Measurements from ENCODE around the gene SYP. TPM values are rescaled to one million over a fixed set of nuclear protein-coding genes. Genes with fewer than 3 reads are reported as not detected.
A peak's percentile ranks its signal among the peaks of the same experiment; 100 is the strongest.

Gene SYP
- total RNA-seq, 1 donor from 2014 or later = 0.07 TPM

DNA sequence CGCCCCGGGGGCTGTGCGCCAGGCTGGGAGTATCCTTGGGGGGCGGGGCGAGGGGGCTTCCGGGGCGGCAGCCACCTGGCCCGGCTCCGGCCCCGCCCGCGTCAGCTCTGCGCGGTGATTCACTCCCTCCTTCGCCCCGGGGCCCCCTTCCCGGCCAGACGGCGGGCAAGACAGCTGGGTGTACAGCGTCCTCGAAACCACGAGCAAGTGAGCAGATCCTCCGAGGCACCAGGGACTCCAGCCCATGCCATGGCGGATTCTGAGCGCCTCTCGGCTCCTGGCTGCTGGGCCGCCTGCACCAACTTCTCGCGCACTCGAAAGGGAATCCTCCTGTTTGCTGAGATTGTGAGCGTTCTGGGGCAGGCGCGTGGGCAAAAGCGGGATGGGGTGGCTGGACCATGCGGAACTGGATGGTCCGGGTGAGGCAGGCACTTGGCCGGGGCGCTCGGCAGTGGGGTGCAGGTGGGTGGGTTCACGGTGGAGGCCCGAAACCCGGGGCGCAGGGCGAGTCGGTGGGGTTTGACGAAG, 28.2 kb downstream of the SYP start, which contains the start of gene PLP2:
Gene PLP2, plus strand, starts transcription at position 147 of the 528 bp plus-strand sequence. Its CDS starts 103 bp downstream, at position 250.
- Histone ChIP-seq H3K9me3 (ENCODE audit: low read depth) (no peaks in the 10 kb centered on the region), H3K27me3 (peaks cover 51% of the 10 kb centered on the region), H4K20me1 (ENCODE audit: low read depth) (no peaks in the 10 kb centered on the region), H2AFZ (replicated peaks) (no peak within 1 kb of the TSS), H3K36me3 (no peaks in the 10 kb centered on the region), H3K4me2 (peak within 1 kb of the TSS; percentile 76), H3K79me2 (ENCODE audit: low read depth) (no peaks in the 10 kb centered on the region), H3K9ac (no peak within 1 kb of the TSS), H3F3A (ENCODE audit: low read depth) (no peaks in the 10 kb centered on the region), H3K27ac (no peak within 1 kb of the TSS), H3K4me1 (peaks cover 9% of the 10 kb centered on the region), H3K4me3 (peak within 1 kb of the TSS; percentile 37)
- peak within 1 kb of the TSS; percentile 73 for H3K4me3 Mint-ChIP-seq
- peaks cover 6% of the 10 kb centered on the region for H3K4me1 Mint-ChIP-seq
- peaks cover 32% of the 10 kb centered on the region for H3K9me3 Mint-ChIP-seq
- TF ChIP-seq EZH2phosphoT487 (IDR thresholded peaks at IDR 0.05) (peak; percentile 9), EZH2 (IDR thresholded peaks at IDR 0.05) (peak; percentile 70)
- TF ChIP-seq, protein P1, sequence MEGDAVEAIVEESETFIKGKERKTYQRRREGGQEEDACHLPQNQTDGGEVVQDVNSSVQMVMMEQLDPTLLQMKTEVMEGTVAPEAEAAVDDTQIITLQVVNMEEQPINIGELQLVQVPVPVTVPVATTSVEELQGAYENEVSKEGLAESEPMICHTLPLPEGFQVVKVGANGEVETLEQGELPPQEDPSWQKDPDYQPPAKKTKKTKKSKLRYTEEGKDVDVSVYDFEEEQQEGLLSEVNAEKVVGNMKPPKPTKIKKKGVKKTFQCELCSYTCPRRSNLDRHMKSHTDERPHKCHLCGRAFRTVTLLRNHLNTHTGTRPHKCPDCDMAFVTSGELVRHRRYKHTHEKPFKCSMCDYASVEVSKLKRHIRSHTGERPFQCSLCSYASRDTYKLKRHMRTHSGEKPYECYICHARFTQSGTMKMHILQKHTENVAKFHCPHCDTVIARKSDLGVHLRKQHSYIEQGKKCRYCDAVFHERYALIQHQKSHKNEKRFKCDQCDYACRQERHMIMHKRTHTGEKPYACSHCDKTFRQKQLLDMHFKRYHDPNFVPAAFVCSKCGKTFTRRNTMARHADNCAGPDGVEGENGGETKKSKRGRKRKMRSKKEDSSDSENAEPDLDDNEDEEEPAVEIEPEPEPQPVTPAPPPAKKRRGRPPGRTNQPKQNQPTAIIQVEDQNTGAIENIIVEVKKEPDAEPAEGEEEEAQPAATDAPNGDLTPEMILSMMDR (IDR thresholded peaks at IDR 0.05) = no peak
- peaks cover 28% of the 10 kb centered on the region for H3K27me3 Mint-ChIP-seq (ENCODE audit: insufficient read depth, low read depth)
- peaks cover 7% of the 10 kb centered on the region for H3K36me3 Mint-ChIP-seq
- peak; percentile 43 for DNase-seq (ENCODE audit: low spot score)
- no peak within 1 kb of the TSS for H3K27ac Mint-ChIP-seq

- no peak overlapping the region for H3K27ac Mint-ChIP-seq
- no peak overlapping the region for H3K9ac ChIP-seq
- no peaks in the 10 kb centered on the region for H4K20me1 ChIP-seq (ENCODE audit: low read depth)
- no peak for TF ChIP-seq EZH2phosphoT487 (IDR thresholded peaks at IDR 0.05)
- TF ChIP-seq, protein P1 (IDR thresholded peaks at IDR 0.05) = no peak
- no peak for TF ChIP-seq EZH2 (IDR thresholded peaks at IDR 0.05)
- no peak overlapping the region for H3K4me3 Mint-ChIP-seq
- H3K27ac ChIP-seq = no peak overlapping the region
- H3K36me3 Mint-ChIP-seq = no peaks in the 10 kb centered on the region
- peaks cover 21% of the 10 kb centered on the region for H3K9me3 Mint-ChIP-seq
- no peaks in the 10 kb centered on the region for H3F3A ChIP-seq (ENCODE audit: low read depth)
- H3K36me3 ChIP-seq = no peaks in the 10 kb centered on the region
- H3K4me1 ChIP-seq = peaks cover 11% of the 10 kb centered on the region
- no peak overlapping the region for H2AFZ ChIP-seq (replicated peaks)
- no peak overlapping the region for H3K4me3 ChIP-seq
- no peak for DNase-seq (ENCODE audit: low spot score)
- H3K4me2 ChIP-seq = peak overlapping the region; percentile 69
- peaks cover 16% of the 10 kb centered on the region for H3K4me1 Mint-ChIP-seq
- peaks cover 67% of the 10 kb centered on the region for H3K27me3 ChIP-seq
- no peaks in the 10 kb centered on the region for H3K9me3 ChIP-seq (ENCODE audit: low read depth)
- no peaks in the 10 kb centered on the region for H3K79me2 ChIP-seq (ENCODE audit: low read depth)
- peaks cover 20% of the 10 kb centered on the region for H3K27me3 Mint-ChIP-seq (ENCODE audit: insufficient read depth, low read depth)
Observed at GRCh38 chrX:49167740-49168108, 32.3 kb downstream of the SYP start.

- TF ChIP-seq, protein P1 (IDR thresholded peaks at IDR 0.05) = no peak
- TF ChIP-seq EZH2 (IDR thresholded peaks at IDR 0.05) (no peak), EZH2phosphoT487 (IDR thresholded peaks at IDR 0.05) (no peak)
- Histone ChIP-seq H3K27me3 (peaks cover 67% of the 10 kb centered on the region), H3K36me3 (no peaks in the 10 kb centered on the region), H3K9me3 (ENCODE audit: low read depth) (no peaks in the 10 kb centered on the region), H3K4me3 (peak overlapping the region; percentile 31), H3K4me1 (peaks cover 11% of the 10 kb centered on the region), H4K20me1 (ENCODE audit: low read depth) (no peaks in the 10 kb centered on the region), H3K9ac (no peak overlapping the region), H3K4me2 (peak overlapping the region; percentile 69), H2AFZ (replicated peaks) (peak overlapping the region; percentile 70), H3K79me2 (ENCODE audit: low read depth) (no peaks in the 10 kb centered on the region), H3F3A (ENCODE audit: low read depth) (no peaks in the 10 kb centered on the region), H3K27ac (no peak overlapping the region)
- Mint-ChIP-seq H3K27ac (no peak overlapping the region), H3K4me3 (peak overlapping the region; percentile 79), H3K27me3 (ENCODE audit: insufficient read depth, low read depth) (peaks cover 20% of the 10 kb centered on the region), H3K4me1 (peaks cover 16% of the 10 kb centered on the region), H3K9me3 (peaks cover 20% of the 10 kb centered on the region), H3K36me3 (no peaks in the 10 kb centered on the region)
- peak; percentile 20 for DNase-seq (ENCODE audit: low spot score)
Observed at GRCh38 chrX:49166914-49167739, 32.9 kb downstream of the SYP start.
